Stomach (tissue), 4 donors: Measurements from ENCODE around the gene FCAR.
"Not testable (repeated sequence)": the region's sequence is repeated elsewhere in the genome, so short reads cannot be mapped to it uniquely, and the experiment has no call there.

Source experiments
- EP300 ChIP-seq: sonication (generic); formaldehyde crosslinking; IDR thresholded peaks from one replicate; pipeline ENCODE4 v1.6.1; 2017; ENCODE audit warnings: antibody characterized with exemption
- POLR2A ChIP-seq, 4 donors: fragments of 450-650 bp; IDR thresholded peaks; one replicate each; pipeline ENCODE4 v1.6.1; 2016; ENCODE audit warnings: antibody characterized with exemption in 4 of 4, control low read depth in 2 of 4, mild to moderate bottlenecking in 1 of 4, moderate library complexity in 1 of 4
- TF ChIP-seq, protein P1 (sequence below), 7 experiments: fragments of 450-650 bp in 4 of 7; fragments of 200-600 bp in 3 of 7; sonication (generic) in 3 of 7; IDR thresholded peaks; one replicate each; pipeline ENCODE4 v1.5.1; 2016 to 2019; ENCODE audit warnings: antibody characterized with exemption in 7 of 7, control low read depth in 2 of 7, mild to moderate bottlenecking in 1 of 7

DNA sequence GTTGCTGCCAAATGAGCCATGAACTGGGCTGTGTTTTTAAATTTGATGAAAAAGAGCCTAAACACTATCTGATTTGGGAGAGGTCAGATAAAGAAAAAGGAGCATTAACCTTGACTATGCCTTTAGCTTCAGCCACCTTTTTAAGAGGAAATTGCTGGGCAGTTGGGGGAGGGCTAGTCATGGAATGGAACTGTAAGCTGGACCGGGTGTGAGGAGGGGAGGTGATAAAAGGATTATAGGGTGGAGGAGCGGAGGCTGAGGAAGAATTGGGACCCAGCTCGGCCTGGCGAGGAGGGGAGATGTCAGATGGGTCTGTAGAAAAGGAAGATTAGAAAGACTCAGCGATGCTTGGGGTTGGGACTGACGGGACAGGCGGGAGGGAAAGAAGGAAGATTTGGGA, 24.6 kb downstream of the FCAR start:
- TF ChIP-seq, protein P1, sequence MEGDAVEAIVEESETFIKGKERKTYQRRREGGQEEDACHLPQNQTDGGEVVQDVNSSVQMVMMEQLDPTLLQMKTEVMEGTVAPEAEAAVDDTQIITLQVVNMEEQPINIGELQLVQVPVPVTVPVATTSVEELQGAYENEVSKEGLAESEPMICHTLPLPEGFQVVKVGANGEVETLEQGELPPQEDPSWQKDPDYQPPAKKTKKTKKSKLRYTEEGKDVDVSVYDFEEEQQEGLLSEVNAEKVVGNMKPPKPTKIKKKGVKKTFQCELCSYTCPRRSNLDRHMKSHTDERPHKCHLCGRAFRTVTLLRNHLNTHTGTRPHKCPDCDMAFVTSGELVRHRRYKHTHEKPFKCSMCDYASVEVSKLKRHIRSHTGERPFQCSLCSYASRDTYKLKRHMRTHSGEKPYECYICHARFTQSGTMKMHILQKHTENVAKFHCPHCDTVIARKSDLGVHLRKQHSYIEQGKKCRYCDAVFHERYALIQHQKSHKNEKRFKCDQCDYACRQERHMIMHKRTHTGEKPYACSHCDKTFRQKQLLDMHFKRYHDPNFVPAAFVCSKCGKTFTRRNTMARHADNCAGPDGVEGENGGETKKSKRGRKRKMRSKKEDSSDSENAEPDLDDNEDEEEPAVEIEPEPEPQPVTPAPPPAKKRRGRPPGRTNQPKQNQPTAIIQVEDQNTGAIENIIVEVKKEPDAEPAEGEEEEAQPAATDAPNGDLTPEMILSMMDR (IDR thresholded peaks at IDR 0.05) = not testable (repeated sequence)
- TF ChIP-seq POLR2A (IDR thresholded peaks at IDR 0.05); EP300: not testable (repeated sequence)
